GM12801 (cell line): Measurements from ENCODE around the gene KIAA1143.

ENCODE experiments used
- TF ChIP-seq, protein P1 (sequence below): IDR thresholded peaks from one replicate; pipeline ENCODE4 v1.5.1; 2011; ENCODE audit warnings: control low read depth; ENCODE audit not compliant: insufficient read length; ENCODE audit errors: extremely low read depth

Gene KIAA1143

DNA sequence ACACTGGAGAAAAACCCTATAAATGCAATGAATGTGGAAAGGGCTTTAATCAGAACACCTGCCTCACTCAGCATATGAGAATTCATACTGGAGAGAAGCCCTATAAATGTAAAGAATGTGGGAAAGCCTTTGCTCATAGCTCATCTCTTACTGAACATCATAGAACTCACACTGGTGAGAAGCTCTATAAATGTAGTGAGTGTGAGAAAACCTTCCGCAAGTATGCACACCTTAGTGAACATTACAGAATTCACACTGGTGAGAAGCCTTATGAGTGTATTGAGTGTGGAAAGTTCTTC, 39.4 kb downstream of the KIAA1143 start:
- TF ChIP-seq, protein P1, sequence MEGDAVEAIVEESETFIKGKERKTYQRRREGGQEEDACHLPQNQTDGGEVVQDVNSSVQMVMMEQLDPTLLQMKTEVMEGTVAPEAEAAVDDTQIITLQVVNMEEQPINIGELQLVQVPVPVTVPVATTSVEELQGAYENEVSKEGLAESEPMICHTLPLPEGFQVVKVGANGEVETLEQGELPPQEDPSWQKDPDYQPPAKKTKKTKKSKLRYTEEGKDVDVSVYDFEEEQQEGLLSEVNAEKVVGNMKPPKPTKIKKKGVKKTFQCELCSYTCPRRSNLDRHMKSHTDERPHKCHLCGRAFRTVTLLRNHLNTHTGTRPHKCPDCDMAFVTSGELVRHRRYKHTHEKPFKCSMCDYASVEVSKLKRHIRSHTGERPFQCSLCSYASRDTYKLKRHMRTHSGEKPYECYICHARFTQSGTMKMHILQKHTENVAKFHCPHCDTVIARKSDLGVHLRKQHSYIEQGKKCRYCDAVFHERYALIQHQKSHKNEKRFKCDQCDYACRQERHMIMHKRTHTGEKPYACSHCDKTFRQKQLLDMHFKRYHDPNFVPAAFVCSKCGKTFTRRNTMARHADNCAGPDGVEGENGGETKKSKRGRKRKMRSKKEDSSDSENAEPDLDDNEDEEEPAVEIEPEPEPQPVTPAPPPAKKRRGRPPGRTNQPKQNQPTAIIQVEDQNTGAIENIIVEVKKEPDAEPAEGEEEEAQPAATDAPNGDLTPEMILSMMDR, result no peak

DNA sequence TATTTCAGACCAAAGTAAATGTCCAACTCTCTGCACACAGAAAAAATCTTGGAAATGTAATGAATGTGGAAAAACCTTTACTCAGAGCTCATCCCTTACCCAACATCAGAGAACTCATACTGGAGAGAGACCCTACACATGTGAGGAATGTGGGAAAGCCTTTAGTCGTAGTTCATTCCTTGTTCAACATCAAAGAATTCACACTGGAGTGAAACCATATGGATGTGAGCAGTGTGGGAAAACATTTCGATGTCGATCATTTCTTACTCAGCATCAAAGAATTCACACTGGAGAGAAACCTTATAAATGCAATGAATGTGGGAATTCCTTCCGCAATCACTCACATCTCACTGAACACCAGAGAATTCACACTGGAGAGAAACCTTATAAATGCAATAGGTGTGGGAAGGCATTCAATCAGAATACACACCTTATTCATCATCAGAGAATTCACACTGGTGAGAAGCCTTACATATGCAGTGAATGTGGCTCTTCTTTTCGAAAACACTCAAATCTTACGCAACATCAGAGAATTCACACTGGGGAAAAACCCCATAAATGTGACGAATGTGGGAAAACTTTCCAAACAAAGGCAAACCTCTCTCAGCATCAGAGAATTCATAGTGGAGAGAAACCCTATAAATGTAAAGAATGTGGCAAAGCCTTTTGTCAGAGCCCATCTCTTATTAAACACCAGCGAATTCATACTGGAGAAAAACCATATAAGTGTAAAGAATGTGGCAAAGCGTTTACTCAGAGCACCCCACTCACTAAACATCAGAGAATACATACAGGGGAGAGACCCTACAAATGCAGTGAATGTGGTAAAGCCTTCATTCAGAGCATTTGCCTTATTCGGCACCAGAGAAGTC, 40.0 kb downstream of the KIAA1143 start:
- TF ChIP-seq, protein P1, result no peak

DNA sequence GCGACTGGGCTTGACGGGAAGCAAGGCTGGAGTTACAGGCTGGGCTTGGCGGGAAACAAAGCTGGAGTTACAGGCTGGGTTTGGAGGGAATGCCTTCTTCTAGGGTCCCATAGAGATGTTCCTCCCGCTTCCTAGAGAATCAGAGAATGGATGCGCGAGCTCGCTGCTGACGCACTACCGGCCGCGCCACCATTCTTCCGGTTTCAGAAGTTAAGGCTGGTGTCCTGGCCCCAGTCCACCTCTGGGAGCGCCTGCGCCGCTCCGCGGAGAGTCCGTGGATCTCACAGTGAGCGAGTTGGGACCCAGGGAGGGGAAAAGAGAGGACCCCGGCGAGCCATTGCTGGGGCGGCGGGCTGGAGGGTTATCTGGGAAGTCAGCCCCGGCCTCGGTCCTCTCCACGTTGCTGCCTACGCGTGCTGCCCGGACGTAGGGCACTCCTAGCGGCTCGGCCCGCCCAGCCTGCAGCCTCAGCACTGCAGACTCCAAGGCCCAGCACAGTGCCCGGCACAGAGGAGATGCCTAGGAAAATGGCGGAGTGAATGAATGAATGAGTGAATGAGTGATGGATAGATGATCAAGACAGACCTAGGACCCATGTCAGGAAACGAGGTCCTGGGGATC, 48.9 kb downstream of the KIAA1143 start, which contains the start of gene ZNF502:
TSS of gene ZNF502 (plus strand) at position 206 of the 621 bp plus-strand sequence. CDS start 7,602 bp downstream, outside the sequence.
- TF ChIP-seq, protein P1, result no peak
